Measurements from ENCODE around the gene MISP3. TPM values are rescaled to one million over a fixed set of nuclear protein-coding genes. Genes with fewer than 3 reads are reported as not detected.

MISP3 gene
- total RNA-seq, 5 donors from 2014 or later (not counting 1 experiment from before 2014, with no cell fraction given): 0.28 to 2.0 (median 1.1) TPM

GRCh38 chr19:14113762-14114414 lies 41.3 kb downstream of the MISP3 start:
- no peaks in the 10 kb centered on the region for H3K36me3 ChIP-seq (ENCODE audit: control insufficient read depth in 2 of 2, extremely low read depth in 1 of 2, insufficient read depth in 1 of 2, low read length in 1 of 2)
- H3K4me1 Mint-ChIP-seq: peaks cover 48 to 58% (median 56%) of the 10 kb centered on the region in 3 donors
- H3K36me3 Mint-ChIP-seq: no peaks in the 10 kb centered on the region
- no peaks in the 10 kb centered on the region for H3K27me3 Mint-ChIP-seq
- ChIA-PET CTCF (interaction anchor here in 1 of 2 donors (0.5 to 0.8 kb wide), 4 partner anchors 21 to 396 kb away, joined by 3 to 6 read pairs (median 3); no protein-coding TSS in a partner anchor), POLR2A (interaction anchor here in 1 of 2 donors (0.5 kb wide), 1 partner anchor 441 kb away, joined by 3 read pairs; no protein-coding TSS in a partner anchor)
- no peak overlapping the region for H3K4me3 ChIP-seq (ENCODE audit: control insufficient read depth in 1 of 2, extremely low read depth in 1 of 2, low read length in 1 of 2)
- no peaks in the 10 kb centered on the region for H3K9me3 Mint-ChIP-seq
- peak overlapping the region in 1 of 3 donors; percentile 49 for H3K4me3 Mint-ChIP-seq
- H3K27ac ChIP-seq (ENCODE audit: low read length): no peak overlapping the region
- ATAC-seq (replicated peaks in 1 of 4): no peak
- peak in 22 of 35 experiments; percentile 10 to 69 (median 34) for DNase-seq
- peaks cover 31 to 62% of the 10 kb centered on the region in 2 experiments for H3K4me1 ChIP-seq (ENCODE audit: control insufficient read depth in 1 of 2, extremely low read depth in 1 of 2, insufficient read depth in 2 of 2, low read length in 2 of 2)
- no peaks in the 10 kb centered on the region for H3K27me3 ChIP-seq (replicated peaks in 1 of 2; ENCODE audit: control insufficient read depth in 2 of 2, extremely low read depth in 1 of 2, insufficient read depth in 2 of 2, low read length in 1 of 2)
- peak overlapping the region in 1 of 2 donors; percentile 11 for H3K27ac Mint-ChIP-seq
- H3K9me3 ChIP-seq: no peaks in the 10 kb centered on the region
- 90% methylated on average over 14 of the region's 18 CpGs for WGBS (ENCODE audit: insufficient coverage)

GRCh38 chr19:14114439-14114838 lies 41.9 kb downstream of the MISP3 start:
- no peaks in the 10 kb centered on the region for H3K9me3 ChIP-seq
- POLR2A ChIA-PET: interaction anchor here in 1 of 2 donors (0.6 to 0.7 kb wide), 2 partner anchors 172 to 231 kb away, joined by 3 to 4 read pairs; no protein-coding TSS in a partner anchor
- peaks cover 31 to 63% of the 10 kb centered on the region in 2 experiments for H3K4me1 ChIP-seq (ENCODE audit: control insufficient read depth in 1 of 2, extremely low read depth in 1 of 2, insufficient read depth in 2 of 2, low read length in 2 of 2)
- H3K27me3 ChIP-seq (replicated peaks in 1 of 2; ENCODE audit: control insufficient read depth in 2 of 2, extremely low read depth in 1 of 2, insufficient read depth in 2 of 2, low read length in 1 of 2): no peaks in the 10 kb centered on the region
- no peak overlapping the region for H3K27ac ChIP-seq (ENCODE audit: low read length)
- no peak for ATAC-seq (replicated peaks in 1 of 4)
- no peaks in the 10 kb centered on the region for H3K9me3 Mint-ChIP-seq
- no peak overlapping the region for H3K4me3 ChIP-seq (ENCODE audit: control insufficient read depth in 1 of 2, extremely low read depth in 1 of 2, low read length in 1 of 2)
- no peaks in the 10 kb centered on the region for H3K36me3 Mint-ChIP-seq
- no peak overlapping the region for H3K4me3 Mint-ChIP-seq
- H3K27me3 Mint-ChIP-seq: no peaks in the 10 kb centered on the region
- no peaks in the 10 kb centered on the region for H3K36me3 ChIP-seq (ENCODE audit: control insufficient read depth in 2 of 2, extremely low read depth in 1 of 2, insufficient read depth in 1 of 2, low read length in 1 of 2)
- CTCF ChIA-PET: interaction anchor here (0.5 to 2.3 kb wide), 5 partner anchors 21 to 396 kb away, joined by 3 to 10 read pairs (median 3); partner anchors contain the start of gene ASF1B (in 1 of the 2)
- no peak for DNase-seq
- H3K27ac Mint-ChIP-seq: peak overlapping the region in 1 of 2 donors; percentile 22
- peaks cover 51 to 61% (median 59%) of the 10 kb centered on the region in 3 donors for H3K4me1 Mint-ChIP-seq
- 98% methylated on average over 7 of the region's 7 CpGs for WGBS (ENCODE audit: insufficient coverage)

GRCh38 chr19:14114854-14115253 lies 42.3 kb downstream of the MISP3 start:
- H3K4me3 ChIP-seq (ENCODE audit: control insufficient read depth in 1 of 2, extremely low read depth in 1 of 2, low read length in 1 of 2): no peak overlapping the region
- H3K36me3 Mint-ChIP-seq: no peaks in the 10 kb centered on the region
- H3K4me1 ChIP-seq (ENCODE audit: control insufficient read depth in 1 of 2, extremely low read depth in 1 of 2, insufficient read depth in 2 of 2, low read length in 2 of 2): peaks cover 31 to 63% of the 10 kb centered on the region in 2 experiments
- H3K27me3 Mint-ChIP-seq: no peaks in the 10 kb centered on the region
- no peaks in the 10 kb centered on the region for H3K9me3 Mint-ChIP-seq
- H3K27me3 ChIP-seq (replicated peaks in 1 of 2; ENCODE audit: control insufficient read depth in 2 of 2, extremely low read depth in 1 of 2, insufficient read depth in 2 of 2, low read length in 1 of 2): no peaks in the 10 kb centered on the region
- CTCF ChIA-PET: interaction anchor here (0.8 to 2.3 kb wide), 2 partner anchors 20 to 22 kb away, joined by 6 to 10 read pairs; partner anchors contain the start of gene ASF1B (in 1 of the 2)
- no peak overlapping the region for H3K27ac ChIP-seq (ENCODE audit: low read length)
- POLR2A ChIA-PET: interaction anchor here (0.6 to 0.7 kb wide), 3 partner anchors 172 to 451 kb away, joined by 3 to 4 read pairs (median 4); no protein-coding TSS in a partner anchor
- WGBS (ENCODE audit: insufficient coverage): no CpG with 5 or more reads among the region's 9 CpGs
- H3K27ac Mint-ChIP-seq: peak overlapping the region in 1 of 2 donors; percentile 22
- peaks cover 51 to 61% (median 59%) of the 10 kb centered on the region in 3 donors for H3K4me1 Mint-ChIP-seq
- DNase-seq: peak in 25 of 35 experiments; percentile 12 to 60 (median 30)
- no peak overlapping the region for H3K4me3 Mint-ChIP-seq
- no peaks in the 10 kb centered on the region for H3K36me3 ChIP-seq (ENCODE audit: control insufficient read depth in 2 of 2, extremely low read depth in 1 of 2, insufficient read depth in 1 of 2, low read length in 1 of 2)
- ATAC-seq (replicated peaks in 1 of 4): no peak
- no peaks in the 10 kb centered on the region for H3K9me3 ChIP-seq

GRCh38 chr19:14115756-14116155 lies 43.2 kb downstream of the MISP3 start:
- Mint-ChIP-seq H3K27me3 (no peaks in the 10 kb centered on the region), H3K27ac (peak overlapping the region; percentile 23 to 66), H3K9me3 (no peaks in the 10 kb centered on the region), H3K4me1 (peaks cover 51 to 59% (median 59%) of the 10 kb centered on the region in 3 donors), H3K36me3 (no peaks in the 10 kb centered on the region), H3K4me3 (peak overlapping the region; percentile 88 to 95 (median 92))
- Histone ChIP-seq H3K4me3 (ENCODE audit: control insufficient read depth in 1 of 2, extremely low read depth in 1 of 2, low read length in 1 of 2) (no peak overlapping the region), H3K9me3 (no peaks in the 10 kb centered on the region), H3K4me1 (ENCODE audit: control insufficient read depth in 1 of 2, extremely low read depth in 1 of 2, insufficient read depth in 2 of 2, low read length in 2 of 2) (peaks cover 31 to 63% of the 10 kb centered on the region in 2 experiments), H3K27ac (ENCODE audit: low read length) (no peak overlapping the region), H3K36me3 (ENCODE audit: control insufficient read depth in 2 of 2, extremely low read depth in 1 of 2, insufficient read depth in 1 of 2, low read length in 1 of 2) (no peaks in the 10 kb centered on the region), H3K27me3 (replicated peaks in 1 of 2; ENCODE audit: control insufficient read depth in 2 of 2, extremely low read depth in 1 of 2, insufficient read depth in 2 of 2, low read length in 1 of 2) (no peaks in the 10 kb centered on the region)
- DNase-seq (no peak), ATAC-seq (replicated peaks in 1 of 4) (no peak)
- ChIA-PET CTCF (interaction anchor here in 1 of 2 donors (1.0 to 2.3 kb wide), 2 partner anchors 21 to 34 kb away, joined by 5 to 10 read pairs; partner anchors contain the start of gene ASF1B), POLR2A (interaction anchor here in 1 of 2 donors (0.6 kb wide), 2 partner anchors 450 to 838 kb away, joined by 3 to 4 read pairs; no protein-coding TSS in a partner anchor)
- 82% methylated on average over 3 of the region's 5 CpGs for WGBS (ENCODE audit: insufficient coverage)

GRCh38 chr19:14116525-14116917 lies 43.9 kb downstream of the MISP3 start:
- Mint-ChIP-seq H3K4me1 (peaks cover 44 to 58% (median 57%) of the 10 kb centered on the region in 3 donors), H3K9me3 (no peaks in the 10 kb centered on the region), H3K27ac (peak overlapping the region; percentile 72 to 80), H3K4me3 (peak overlapping the region; percentile 88 to 95 (median 92)), H3K36me3 (no peaks in the 10 kb centered on the region), H3K27me3 (no peaks in the 10 kb centered on the region)
- DNase-seq (no peak), ATAC-seq (replicated peaks in 1 of 4) (no peak)
- ChIA-PET CTCF (interaction anchor here in 1 of 2 donors (0.6 to 2.3 kb wide), 3 partner anchors 20 to 342 kb away, joined by 3 to 10 read pairs (median 7); partner anchors contain the start of gene ASF1B), POLR2A (interaction anchor here in 1 of 2 donors (0.5 to 0.6 kb wide), 2 partner anchors 323 to 839 kb away, joined by 3 read pairs; no protein-coding TSS in a partner anchor)
- no peaks in the 10 kb centered on the region for H3K27me3 ChIP-seq (replicated peaks in 1 of 2; ENCODE audit: control insufficient read depth in 2 of 2, extremely low read depth in 1 of 2, insufficient read depth in 2 of 2, low read length in 1 of 2)
- no peaks in the 10 kb centered on the region for H3K9me3 ChIP-seq
- H3K36me3 ChIP-seq (ENCODE audit: control insufficient read depth in 2 of 2, extremely low read depth in 1 of 2, insufficient read depth in 1 of 2, low read length in 1 of 2): no peaks in the 10 kb centered on the region
- WGBS (ENCODE audit: insufficient coverage): 25% methylated on average over 5 of the region's 6 CpGs
- H3K4me3 ChIP-seq (ENCODE audit: control insufficient read depth in 1 of 2, extremely low read depth in 1 of 2, low read length in 1 of 2): peak overlapping the region; percentile 74 to 78
- H3K4me1 ChIP-seq (ENCODE audit: control insufficient read depth in 1 of 2, extremely low read depth in 1 of 2, insufficient read depth in 2 of 2, low read length in 2 of 2): peaks cover 31 to 61% of the 10 kb centered on the region in 2 experiments
- H3K27ac ChIP-seq (ENCODE audit: low read length): no peak overlapping the region
